Smooth muscle cell (in vitro differentiated cells): Measurements from ENCODE around the gene MLPH. TPM values are rescaled to one million over a fixed set of nuclear protein-coding genes. Genes with fewer than 3 reads are reported as not detected.

Experiments used
- DNase-seq: peaks from one replicate; lab custom pipeline; 2025; ENCODE audit not compliant: unreplicated experiment; lab: John Stamatoyannopoulos, UW
- H2AFZ ChIP-seq: fragments of 200-600 bp; sonication (generic); 2 replicates; pipeline ENCODE4 v1.6.0; 2016; ENCODE audit warnings: antibody characterized with exemption, low read depth, mild to moderate bottlenecking
- H3F3A ChIP-seq: fragments of 200-600 bp; sonication (generic); 2 replicates; pipeline ENCODE4 v1.6.0; 2017; ENCODE audit warnings: antibody characterized with exemption, low read depth
- H3K27ac ChIP-seq: fragments of 200-600 bp; sonication (generic); 2 replicates; pipeline ENCODE4 v1.5.1; 2016; ENCODE audit warnings: low read depth, mild to moderate bottlenecking
- H3K27me3 ChIP-seq: fragments of 200-600 bp; sonication (generic); 2 replicates; pipeline ENCODE4 v1.6.1; 2016; ENCODE audit warnings: low read depth, mild to moderate bottlenecking
- H3K36me3 ChIP-seq: fragments of 200-600 bp; sonication (generic); 2 replicates; pipeline ENCODE4 v1.5.1; 2016; ENCODE audit warnings: low read depth
- H3K4me1 ChIP-seq: fragments of 200-600 bp; sonication (generic); 2 replicates; pipeline ENCODE4 v1.5.1; 2016; ENCODE audit warnings: low read depth
- H3K4me2 ChIP-seq: fragments of 200-600 bp; sonication (generic); 2 replicates; pipeline ENCODE4 v1.6.0; 2016; ENCODE audit warnings: mild to moderate bottlenecking
- H3K4me3 ChIP-seq: fragments of 200-600 bp; sonication (generic); 2 replicates; pipeline ENCODE4 v1.5.1; 2016; ENCODE audit warnings: mild to moderate bottlenecking
- H3K79me2 ChIP-seq: fragments of 200-600 bp; sonication (generic); 2 replicates; pipeline ENCODE4 v1.6.0; 2016; ENCODE audit warnings: low read depth, mild to moderate bottlenecking
- H3K9ac ChIP-seq: fragments of 200-600 bp; sonication (generic); 2 replicates; pipeline ENCODE4 v1.6.0; 2016; ENCODE audit warnings: low read depth
- H3K9me3 ChIP-seq: fragments of 200-600 bp; sonication (generic); replicated peaks from 2 replicates; pipeline ENCODE4 v1.5.1; 2016; ENCODE audit warnings: low read depth
- H4K20me1 ChIP-seq: fragments of 200-600 bp; sonication (generic); 2 replicates; pipeline ENCODE4 v1.6.0; 2016; ENCODE audit warnings: low read depth
- CTCF ChIP-seq: fragments of 200-600 bp; sonication (generic); IDR thresholded peaks from 2 replicates; pipeline ENCODE4 v1.5.1; 2017; ENCODE audit warnings: borderline replicate concordance, mild to moderate bottlenecking, antibody characterized with exemption; ENCODE audit not compliant: insufficient read depth, poor library complexity, severe bottlenecking
- WGBS: methylation state at CpG from one replicate; pipeline ENCODE4 v1.1.7; 2016; ENCODE audit warnings: low lambda C conversion rate; 5-methylcytosine and 5-hydroxymethylcytosine counted together
- polyA plus RNA-seq: library from polyadenylated mRNA; unstranded; fragments of >200 nt; fragmentation: Nextera tagmentation; extraction: Ambion mirVana; gene quantifications from 2 replicates; pipeline ENCODE4 v1.2.1, GENCODE V29; 2016
- total RNA-seq: library from RNA; depleted of rRNA; stranded (reverse); fragments of >200 nt; gene quantifications from 2 replicates; pipeline ENCODE4 v1.2.3, GENCODE V29; 2014

Gene MLPH
- total and polyA plus RNA-seq, 2 experiments from 2014 or later = 32.8 to 36.4 TPM

GRCh38 chr2:237469849-237470248 lies 17.2 kb upstream of the MLPH start:
- Histone ChIP-seq H3K4me1 (peaks cover 15% of the 10 kb centered on the region), H4K20me1 (no peaks in the 10 kb centered on the region), H3K27me3 (no peaks in the 10 kb centered on the region), H3K27ac (no peak overlapping the region), H3K4me3 (no peak overlapping the region), H2AFZ (no peak overlapping the region), H3K9ac (no peak overlapping the region), H3K9me3 (no peaks in the 10 kb centered on the region), H3K79me2 (peaks cover 11% of the 10 kb centered on the region), H3K36me3 (no peaks in the 10 kb centered on the region), H3K4me2 (no peak overlapping the region), H3F3A (peaks cover 5% of the 10 kb centered on the region)
- DNase-seq = no peak
- 91% methylated on average over 4 of the region's 4 CpGs for WGBS
- no peak for TF ChIP-seq CTCF

GRCh38 chr2:237470914-237471313 lies 16.1 kb upstream of the MLPH start:
- no peaks in the 10 kb centered on the region for H3K27me3 ChIP-seq
- no peak overlapping the region for H3K4me2 ChIP-seq
- H3F3A ChIP-seq = peaks cover 5% of the 10 kb centered on the region
- peaks cover 7% of the 10 kb centered on the region for H3K4me1 ChIP-seq
- H3K79me2 ChIP-seq = peaks cover 11% of the 10 kb centered on the region
- 89% methylated on average over 7 of the region's 7 CpGs for WGBS
- DNase-seq = no peak
- no peak overlapping the region for H3K4me3 ChIP-seq
- no peaks in the 10 kb centered on the region for H4K20me1 ChIP-seq
- TF ChIP-seq CTCF = no peak
- no peaks in the 10 kb centered on the region for H3K36me3 ChIP-seq
- no peak overlapping the region for H3K9ac ChIP-seq
- no peak overlapping the region for H3K27ac ChIP-seq
- peak overlapping the region; percentile 13 for H2AFZ ChIP-seq
- no peaks in the 10 kb centered on the region for H3K9me3 ChIP-seq

DNA sequence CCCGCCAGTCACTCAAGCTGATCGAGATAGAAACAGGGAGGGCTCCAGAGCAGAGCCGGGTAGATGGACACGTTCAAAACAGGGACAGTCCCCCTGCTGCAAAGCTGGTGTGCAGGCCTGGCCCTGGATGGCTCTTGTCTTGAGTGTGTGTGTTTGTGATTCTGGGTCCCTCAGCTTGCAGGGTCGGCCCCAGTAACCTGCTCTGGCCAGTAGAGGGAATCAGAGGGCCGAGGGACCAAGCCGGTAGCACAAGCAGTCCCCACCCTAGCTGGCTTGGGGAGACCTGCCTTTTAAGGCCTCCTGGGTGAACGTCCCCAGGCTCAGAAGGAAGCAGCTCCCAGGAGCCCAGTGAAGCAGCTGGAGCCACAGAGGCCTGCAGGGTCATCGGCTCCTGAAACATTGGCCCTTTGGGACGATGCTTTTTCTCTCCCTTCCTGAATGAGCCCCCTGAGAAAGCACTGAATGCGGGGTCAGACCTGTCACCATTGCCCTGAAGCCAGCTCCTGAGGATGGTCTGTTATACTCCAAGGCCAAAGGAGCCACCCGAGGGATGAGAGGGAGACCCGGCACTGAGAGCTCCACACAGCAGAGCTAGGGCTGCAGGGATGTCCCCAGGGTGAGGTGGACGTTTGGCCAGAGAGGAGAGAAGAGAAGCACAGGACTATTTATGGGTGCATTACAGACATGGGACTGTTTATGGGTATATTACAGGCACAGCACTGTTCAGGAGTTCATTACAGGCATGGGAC lies 15.4 kb upstream of the MLPH start:
- H3K9ac ChIP-seq = no peak overlapping the region
- peak; percentile 41 for TF ChIP-seq CTCF
- H3K36me3 ChIP-seq = no peaks in the 10 kb centered on the region
- DNase-seq = no peak
- WGBS = 59% methylated on average over 14 of the region's 14 CpGs
- no peak overlapping the region for H3K4me2 ChIP-seq
- no peak overlapping the region for H3K4me3 ChIP-seq
- no peaks in the 10 kb centered on the region for H3K9me3 ChIP-seq
- H3K27ac ChIP-seq = no peak overlapping the region
- peaks cover 11% of the 10 kb centered on the region for H3K79me2 ChIP-seq
- H3F3A ChIP-seq = peaks cover 5% of the 10 kb centered on the region
- no peaks in the 10 kb centered on the region for H4K20me1 ChIP-seq
- H3K27me3 ChIP-seq = no peaks in the 10 kb centered on the region
- H2AFZ ChIP-seq = peak overlapping the region; percentile 13
- peaks cover 9% of the 10 kb centered on the region for H3K4me1 ChIP-seq
